GM21390 (cell line): Measurements from ENCODE around the gene FOXD1.
"Not testable (repeated sequence)": the region's sequence is repeated elsewhere in the genome, so short reads cannot be mapped to it uniquely, and the experiment has no call there.

ENCODE experiments used
- ATAC-seq: cut with Tn5 transposase; IDR thresholded peaks from one replicate; pipeline ENCODE4 v1.9.1; 2021; ENCODE audit not compliant: unreplicated experiment

Gene FOXD1

GRCh38 chr5:73417303-73418034 lies 31.1 kb downstream of the FOXD1 start:
- ATAC-seq = no peak

- ATAC-seq = no peak
These were observed 33.0 kb downstream of the FOXD1 start for GRCh38 chr5:73415617-73416016.

GRCh38 chr5:73415171-73415570 lies 33.4 kb downstream of the FOXD1 start:
- ATAC-seq = no peak

- ATAC-seq = no peak
These were observed 36.0 kb downstream of the FOXD1 start for GRCh38 chr5:73412597-73412988.

GRCh38 chr5:73411936-73412596 lies 36.5 kb downstream of the FOXD1 start:
- no peak for ATAC-seq

- ATAC-seq = not testable (repeated sequence)
These were observed 38.6 kb downstream of the FOXD1 start for GRCh38 chr5:73409927-73410326.

- no peak for ATAC-seq
These were observed 42.9 kb downstream of the FOXD1 start for GRCh38 chr5:73405691-73406090.

- no peak for ATAC-seq
These were observed 48.8 kb downstream of the FOXD1 start for GRCh38 chr5:73399775-73400174.
